HG03457 (cell line): ENCODE measurements around the gene THRB.

Experiments
- ATAC-seq: cut with Tn5 transposase; IDR thresholded peaks from one replicate; pipeline ENCODE4 v1.9.1; 2021; ENCODE audit warnings: moderate number of reproducible peaks; ENCODE audit not compliant: unreplicated experiment

The THRB gene

GRCh38 chr3:24355806-24356205 lies 138.8 kb downstream of the THRB start:
- no peak for ATAC-seq

GRCh38 chr3:24354230-24354629 lies 140.4 kb downstream of the THRB start:
- ATAC-seq = no peak

- ATAC-seq = no peak
These were observed 141.6 kb downstream of the THRB start for GRCh38 chr3:24352893-24353553.

GRCh38 chr3:24351779-24352469 lies 142.7 kb downstream of the THRB start:
- ATAC-seq = no peak

- ATAC-seq = no peak
These were observed 145.2 kb downstream of the THRB start for GRCh38 chr3:24349367-24350019.

GRCh38 chr3:24348348-24348747 lies 146.3 kb downstream of the THRB start:
- ATAC-seq = no peak

- no peak for ATAC-seq
These were observed 149.7 kb downstream of the THRB start for GRCh38 chr3:24344784-24345439.

- no peak for ATAC-seq
These were observed 151.4 kb downstream of the THRB start for GRCh38 chr3:24343084-24343783.

- no peak for ATAC-seq
These were observed 152.4 kb downstream of the THRB start for GRCh38 chr3:24342275-24342674.

GRCh38 chr3:24341668-24342067 lies 153.0 kb downstream of the THRB start:
- ATAC-seq = no peak

GRCh38 chr3:24340966-24341365 lies 153.7 kb downstream of the THRB start:
- ATAC-seq = no peak

GRCh38 chr3:24340161-24340560 lies 154.5 kb downstream of the THRB start:
- ATAC-seq = no peak

GRCh38 chr3:24339266-24339825 lies 155.3 kb downstream of the THRB start:
- no peak for ATAC-seq

GRCh38 chr3:24338409-24339130 lies 156.1 kb downstream of the THRB start:
- no peak for ATAC-seq

- ATAC-seq = no peak
These were observed 158.5 kb downstream of the THRB start for GRCh38 chr3:24336101-24336500.

- no peak for ATAC-seq
These were observed 162.6 kb downstream of the THRB start for GRCh38 chr3:24332092-24332491.

- no peak for ATAC-seq
These were observed 171.4 kb downstream of the THRB start for GRCh38 chr3:24323272-24323671.

GRCh38 chr3:24320601-24321000 lies 174.0 kb downstream of the THRB start:
- ATAC-seq = no peak

GRCh38 chr3:24318677-24319287 lies 175.9 kb downstream of the THRB start:
- no peak for ATAC-seq
